ENCODE data around the gene KIF18B.

KIF18B gene

DNA sequence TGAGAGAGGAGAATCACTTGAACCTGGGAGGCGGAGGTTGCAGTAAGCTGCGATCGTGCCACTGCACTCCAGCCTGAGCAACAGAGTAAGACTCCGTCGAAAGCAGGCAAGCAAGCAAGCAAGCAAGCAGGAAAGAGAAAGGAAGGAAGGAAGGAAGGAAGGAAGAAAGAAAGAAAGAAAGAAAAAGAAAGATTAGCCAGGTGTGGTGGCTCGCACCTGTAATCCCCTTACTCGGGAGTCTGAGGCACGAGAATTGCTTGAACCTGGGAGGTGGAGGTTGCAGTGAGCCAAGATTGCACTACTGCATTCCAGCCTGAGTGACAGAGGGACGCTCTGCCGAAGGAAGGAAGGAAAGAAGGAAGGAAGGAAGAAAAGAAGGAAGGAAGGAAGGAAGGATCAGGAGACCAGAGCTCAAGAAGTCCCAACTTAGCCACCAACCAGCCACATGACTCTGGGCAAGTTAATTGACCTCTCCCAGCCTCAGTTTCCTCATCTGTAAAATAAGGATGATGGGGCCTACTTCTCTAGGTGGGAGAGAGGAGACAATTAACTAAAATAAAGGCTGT lies 38.7 kb downstream of the KIF18B start:
- WGBS, result 96% methylated on average over 10 of the region's 10 CpGs
- Histone ChIP-seq H3K27ac (ENCODE audit: low read depth, low read length) (no peak overlapping the region), H3K9me3 (ENCODE audit: insufficient read depth, low read depth, low read length) (no peaks in the 10 kb centered on the region), H3K4me3 (ENCODE audit: low read length) (no peak overlapping the region), H3K36me3 (ENCODE audit: insufficient read depth, low read length) (no peaks in the 10 kb centered on the region), H3K27me3 (ENCODE audit: insufficient read depth, low read length) (peaks cover 29% of the 10 kb centered on the region), H3K9ac (ENCODE audit: low read depth, low read length) (no peak overlapping the region), H3K4me1 (ENCODE audit: insufficient read depth, low read length) (0 out of 2 replicates have a peak, but pooled peaks cover 6% of the 10 kb centered on the region)

DNA sequence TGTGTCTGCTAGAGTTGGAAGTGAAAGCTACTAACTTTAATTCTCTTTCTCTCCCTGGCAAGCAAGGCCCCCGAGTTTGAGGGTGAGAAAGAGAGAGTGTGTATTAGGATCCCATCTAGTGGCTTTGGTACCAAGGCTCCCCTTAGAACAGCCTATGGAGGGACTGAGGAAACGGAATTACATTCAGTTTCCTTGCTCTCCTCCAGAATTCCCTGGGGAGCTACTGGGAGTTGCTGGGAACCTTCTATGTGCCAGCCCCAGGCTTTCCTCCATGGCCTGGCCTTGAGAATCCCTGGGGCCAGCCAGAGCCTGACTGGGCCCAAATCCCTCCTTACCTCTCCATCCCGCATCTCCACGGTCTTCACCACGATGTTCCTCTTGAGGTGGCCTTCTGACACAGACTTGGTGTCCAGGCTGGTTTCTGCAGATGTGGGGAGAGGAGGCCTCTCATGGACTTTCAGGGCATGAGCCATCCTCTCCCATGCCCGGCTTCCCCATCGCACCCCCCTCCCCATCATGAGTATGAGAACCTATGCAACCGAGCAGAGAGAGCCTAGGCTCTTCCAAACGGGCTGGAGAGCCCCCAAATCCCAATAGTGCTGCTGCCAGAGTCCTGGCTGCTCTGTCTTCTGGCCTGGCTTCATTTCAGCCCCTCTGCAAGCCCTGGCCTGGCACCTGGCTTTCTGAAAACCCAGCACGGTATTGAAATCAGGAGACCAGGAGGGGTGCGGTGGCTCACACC lies 39.7 kb downstream of the KIF18B start:
- H3K4me1 ChIP-seq (ENCODE audit: insufficient read depth, low read length), result 0 out of 2 replicates have a peak, but pooled peaks cover 6% of the 10 kb centered on the region
- H3K36me3 ChIP-seq (ENCODE audit: insufficient read depth, low read length), result no peaks in the 10 kb centered on the region
- 91% methylated on average over 11 of the region's 11 CpGs for WGBS
- no peak overlapping the region for H3K4me3 ChIP-seq (ENCODE audit: low read length)
- no peak overlapping the region for H3K9ac ChIP-seq (ENCODE audit: low read depth, low read length)
- H3K27me3 ChIP-seq (ENCODE audit: insufficient read depth, low read length), result peaks cover 20% of the 10 kb centered on the region
- no peak overlapping the region for H3K27ac ChIP-seq (ENCODE audit: low read depth, low read length)
- H3K9me3 ChIP-seq (ENCODE audit: insufficient read depth, low read depth, low read length), result no peaks in the 10 kb centered on the region

DNA sequence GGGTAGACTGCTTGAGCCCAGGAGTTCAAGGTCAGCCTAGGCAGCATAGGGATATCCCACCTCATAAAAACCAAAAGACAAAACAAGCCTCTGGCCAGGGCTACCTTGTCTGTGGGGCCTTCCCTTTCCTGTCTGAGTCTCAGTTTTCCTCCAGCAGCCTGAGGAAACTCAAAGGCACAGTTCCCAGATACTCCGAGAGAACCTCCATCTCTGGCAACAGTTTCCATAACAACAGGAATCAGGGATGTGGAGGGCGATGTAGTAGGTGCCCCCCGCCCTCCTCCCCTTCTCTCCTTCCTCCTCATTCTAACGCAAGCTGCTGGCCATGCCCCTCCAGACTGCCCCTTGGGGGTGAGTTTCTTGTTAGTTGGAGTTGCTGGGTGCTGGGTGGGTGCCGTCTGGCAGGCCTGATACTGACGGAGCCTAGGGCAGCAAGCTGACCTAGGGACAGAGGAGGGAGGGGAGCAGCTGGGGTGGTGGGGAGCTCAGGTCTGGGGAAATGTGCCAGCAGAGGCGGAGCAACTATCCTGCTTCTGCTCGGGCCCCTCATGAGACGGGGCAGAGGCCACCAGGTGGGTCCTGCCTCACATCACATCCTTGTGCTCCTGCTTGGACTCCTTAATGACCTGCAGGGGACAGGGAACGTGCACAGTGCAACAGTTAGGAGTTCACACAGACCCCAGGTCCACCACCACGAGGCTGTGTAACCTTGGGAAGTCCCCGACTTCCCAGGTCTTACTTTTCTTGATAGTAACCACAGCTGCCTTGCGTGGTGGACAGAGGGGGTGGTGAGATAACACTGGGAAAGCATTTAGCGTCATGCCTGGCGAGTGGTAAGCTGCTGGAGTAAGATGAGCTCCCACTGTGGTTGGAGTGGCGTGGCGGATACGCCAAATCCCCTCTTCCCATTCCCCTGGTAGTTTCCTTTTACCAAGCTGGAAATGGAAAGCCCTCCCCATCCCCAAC lies 40.5 kb downstream of the KIF18B start:
- H3K4me3 ChIP-seq (ENCODE audit: low read length), result no peak overlapping the region
- H3K27ac ChIP-seq (ENCODE audit: low read depth, low read length), result no peak overlapping the region

DNA sequence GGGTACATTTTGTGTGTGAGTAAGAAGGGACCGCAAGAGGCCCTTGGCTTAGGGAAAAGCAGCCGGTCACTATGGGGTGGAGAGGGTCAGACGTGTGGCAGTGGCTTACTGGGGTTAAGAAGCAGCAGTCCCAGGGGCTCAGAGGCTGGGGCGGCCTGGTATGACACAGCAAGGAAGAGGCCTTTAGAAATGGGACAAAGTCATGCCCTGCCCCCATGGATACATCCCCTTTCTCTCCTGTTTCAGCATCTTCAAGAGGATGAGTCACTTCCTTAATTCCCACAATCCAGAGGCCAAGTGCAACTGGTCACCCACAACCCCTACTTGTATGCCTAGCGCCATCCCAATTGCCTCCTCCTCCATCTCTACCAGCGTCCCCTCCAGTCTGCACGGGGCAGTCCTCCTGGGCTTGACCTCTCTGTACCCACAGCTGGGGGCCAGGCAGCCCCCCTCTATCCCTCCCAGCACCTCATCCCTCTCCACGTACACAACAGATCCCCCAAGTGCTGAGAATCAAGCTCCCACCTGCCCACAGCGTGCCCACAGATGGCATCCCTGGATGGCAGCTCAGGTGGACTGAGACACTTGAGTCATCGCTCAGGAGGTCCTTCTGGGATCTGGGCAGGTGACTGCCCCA lies 41.4 kb downstream of the KIF18B start:
- no peaks in the 10 kb centered on the region for H3K36me3 ChIP-seq (ENCODE audit: insufficient read depth, low read length)
- no peaks in the 10 kb centered on the region for H3K9me3 ChIP-seq (ENCODE audit: insufficient read depth, low read depth, low read length)
- H3K27ac ChIP-seq (ENCODE audit: low read depth, low read length), result no peak overlapping the region
- no peak overlapping the region for H3K4me3 ChIP-seq (ENCODE audit: low read length)
- H3K9ac ChIP-seq (ENCODE audit: low read depth, low read length), result peak overlapping the region; percentile 24; the same call in 1 of the 2 replicates
- 69% methylated on average over 10 of the region's 10 CpGs for WGBS
- H3K27me3 ChIP-seq (ENCODE audit: insufficient read depth, low read length), result 0 out of 2 replicates have a peak, but pooled peaks cover 3% of the 10 kb centered on the region
- H3K4me1 ChIP-seq (ENCODE audit: insufficient read depth, low read length), result 0 out of 2 replicates have a peak, but pooled peaks cover 3% of the 10 kb centered on the region

More for the DNA sequence above, 40.5 kb downstream of the KIF18B start:
- Histone ChIP-seq H3K9me3 (ENCODE audit: insufficient read depth, low read depth, low read length) (no peaks in the 10 kb centered on the region), H3K27me3 (ENCODE audit: insufficient read depth, low read length) (peaks cover 12% of the 10 kb centered on the region), H3K36me3 (ENCODE audit: insufficient read depth, low read length) (no peaks in the 10 kb centered on the region), H3K4me1 (ENCODE audit: insufficient read depth, low read length) (0 out of 2 replicates have a peak, but pooled peaks cover 6% of the 10 kb centered on the region), H3K9ac (ENCODE audit: low read depth, low read length) (no peak overlapping the region)
- 88% methylated on average over 17 of the region's 18 CpGs for WGBS

DNA sequence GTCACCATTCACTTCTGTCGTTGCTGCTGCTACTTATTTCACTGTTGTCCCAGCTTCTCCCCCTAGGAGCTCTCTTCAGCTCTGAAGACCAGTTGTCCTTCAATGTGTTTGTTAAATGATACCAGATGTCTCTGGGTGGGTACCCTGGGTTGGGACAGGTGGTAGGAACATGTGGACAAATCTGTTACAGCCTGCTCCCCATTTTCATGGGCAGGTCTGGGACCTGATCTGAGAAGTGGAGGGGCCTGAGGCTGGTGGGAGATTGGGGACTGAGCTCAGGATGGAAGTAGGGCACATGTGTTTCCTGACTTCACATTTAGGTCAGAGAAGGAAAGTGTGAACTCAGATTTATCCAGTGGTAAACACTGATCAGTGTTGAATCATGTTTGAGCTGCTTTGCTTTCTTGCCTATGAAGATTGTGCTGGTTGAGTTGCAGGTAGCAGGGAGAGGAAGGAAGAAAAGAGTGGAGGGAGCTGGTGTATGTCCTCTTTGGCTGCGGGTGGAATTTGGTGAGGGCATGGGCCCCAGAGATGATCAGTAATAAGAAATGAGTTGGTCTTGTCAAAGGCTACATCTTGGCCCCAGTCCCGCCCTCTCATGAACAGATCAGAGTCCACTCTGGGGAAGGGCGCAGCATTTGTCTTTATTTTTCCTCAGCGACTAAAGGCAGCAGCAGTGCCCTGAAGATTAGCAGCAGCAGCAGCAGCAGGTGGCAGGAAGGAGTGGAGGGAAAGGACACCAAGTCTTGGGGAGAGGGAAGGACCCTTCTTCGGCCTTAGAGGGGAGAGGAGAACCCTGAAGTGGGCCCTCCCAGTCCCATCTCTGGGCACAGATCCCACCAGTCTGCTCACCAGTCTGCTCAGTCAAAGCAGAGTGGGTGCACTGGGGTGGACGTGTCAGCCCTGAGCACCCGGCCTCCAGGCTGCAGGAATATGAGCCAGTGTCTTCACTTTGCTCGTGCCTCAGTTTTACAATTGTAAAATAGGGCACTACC lies 42.3 kb downstream of the KIF18B start:
- H3K4me1 ChIP-seq (ENCODE audit: insufficient read depth, low read length), result 0 out of 2 replicates have a peak, but pooled peaks cover 3% of the 10 kb centered on the region
- H3K9ac ChIP-seq (ENCODE audit: low read depth, low read length), result peak overlapping the region; percentile 24; the same call in 1 of the 2 replicates
- no peaks in the 10 kb centered on the region for H3K9me3 ChIP-seq (ENCODE audit: insufficient read depth, low read depth, low read length)

DNA sequence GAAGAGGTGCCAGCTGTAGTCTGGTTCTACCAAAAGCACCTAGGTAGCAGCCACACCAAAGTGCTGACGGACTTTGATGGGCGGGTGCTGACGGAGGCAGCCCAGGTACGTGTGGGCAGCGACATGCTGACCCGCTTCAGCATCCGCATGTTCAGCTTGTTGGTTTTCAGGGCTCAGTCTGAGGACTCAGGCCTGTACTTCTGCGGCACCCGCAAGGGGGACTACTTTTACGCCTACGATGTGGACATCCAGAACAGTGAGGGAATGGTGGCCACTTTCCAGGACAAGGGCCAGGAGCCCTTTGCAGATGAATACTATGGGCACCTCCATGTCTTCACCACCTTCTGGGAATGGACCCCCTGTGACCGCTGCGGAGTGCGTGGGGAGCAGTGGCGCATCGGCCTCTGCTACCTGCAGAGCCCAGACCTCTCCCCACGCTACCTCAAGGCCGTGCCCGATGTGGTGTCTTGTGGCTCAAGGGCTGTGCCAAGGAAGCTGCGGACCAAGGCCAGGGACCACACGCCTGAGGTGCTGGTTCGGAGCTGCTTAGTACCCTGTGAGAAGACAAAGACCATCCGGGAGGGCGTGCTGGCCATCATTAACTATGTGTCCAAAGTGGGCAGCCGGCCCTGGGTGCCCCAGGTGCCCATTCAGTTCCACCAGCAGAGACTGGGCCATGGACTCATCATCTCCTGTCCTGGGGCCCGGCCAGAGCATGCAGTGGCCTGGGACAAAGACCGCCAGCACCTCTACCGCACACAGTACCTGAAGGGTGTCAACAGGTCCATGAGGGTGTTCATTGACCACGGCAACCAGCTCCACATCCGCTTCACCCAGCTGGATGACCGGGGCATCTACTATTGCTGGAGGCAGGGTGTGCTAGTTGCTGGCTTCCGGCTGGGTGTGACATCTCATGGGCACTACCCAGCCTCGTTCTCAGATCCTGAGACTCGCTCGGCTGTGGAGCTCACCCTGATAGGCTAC lies 43.3 kb downstream of the KIF18B start:
- Histone ChIP-seq H3K27me3 (ENCODE audit: insufficient read depth, low read length) (no peaks in the 10 kb centered on the region), H3K9ac (ENCODE audit: low read depth, low read length) (no peak overlapping the region), H3K27ac (ENCODE audit: low read depth, low read length) (no peak overlapping the region), H3K4me3 (ENCODE audit: low read length) (no peak overlapping the region), H3K36me3 (ENCODE audit: insufficient read depth, low read length) (no peaks in the 10 kb centered on the region), H3K9me3 (ENCODE audit: insufficient read depth, low read depth, low read length) (no peaks in the 10 kb centered on the region), H3K4me1 (ENCODE audit: insufficient read depth, low read length) (0 out of 2 replicates have a peak, but pooled peaks cover 3% of the 10 kb centered on the region)
- WGBS, result 96% methylated on average over 35 of the region's 35 CpGs

More for the DNA sequence above, 42.3 kb downstream of the KIF18B start:
- Histone ChIP-seq H3K27me3 (ENCODE audit: insufficient read depth, low read length) (no peaks in the 10 kb centered on the region), H3K27ac (ENCODE audit: low read depth, low read length) (no peak overlapping the region), H3K36me3 (ENCODE audit: insufficient read depth, low read length) (no peaks in the 10 kb centered on the region), H3K4me3 (ENCODE audit: low read length) (no peak overlapping the region)
- WGBS, result 88% methylated on average over 9 of the region's 9 CpGs

DNA sequence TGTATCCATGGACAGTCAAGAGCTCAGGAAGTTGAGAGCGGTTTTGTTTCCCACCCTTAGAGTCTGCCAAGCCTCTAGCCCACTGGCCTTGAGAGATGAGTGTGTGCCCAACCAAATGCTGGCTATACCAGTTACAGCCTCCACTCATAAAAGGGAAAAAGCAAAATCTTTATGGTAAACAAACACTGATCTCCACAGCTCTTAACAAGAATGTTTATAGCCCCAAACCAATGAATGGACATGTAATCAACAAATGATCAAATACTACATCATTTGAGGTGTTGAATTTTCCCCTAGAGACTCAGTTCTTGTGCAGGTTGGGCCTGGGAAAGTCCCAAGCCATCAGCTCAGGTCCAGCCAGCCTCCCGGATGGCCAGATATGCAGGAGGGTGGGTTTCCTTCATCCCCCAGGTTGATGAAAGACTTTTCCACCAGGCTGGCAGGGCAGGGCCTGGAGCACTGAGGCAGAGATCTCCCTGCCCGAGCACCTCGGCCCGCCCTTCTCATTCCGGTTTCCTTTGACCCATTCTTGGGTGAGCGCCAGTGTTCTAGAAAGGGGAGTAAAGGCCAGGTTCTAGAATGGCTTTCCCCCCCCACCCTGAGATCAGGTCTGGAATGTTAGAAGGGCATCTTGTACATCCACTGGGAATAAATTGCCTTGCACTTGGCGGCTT lies 44.4 kb downstream of the KIF18B start:
- Histone ChIP-seq H3K9me3 (ENCODE audit: insufficient read depth, low read depth, low read length) (no peaks in the 10 kb centered on the region), H3K27me3 (ENCODE audit: insufficient read depth, low read length) (no peaks in the 10 kb centered on the region), H3K27ac (ENCODE audit: low read depth, low read length) (no peak overlapping the region), H3K36me3 (ENCODE audit: insufficient read depth, low read length) (no peaks in the 10 kb centered on the region), H3K4me1 (ENCODE audit: insufficient read depth, low read length) (0 out of 2 replicates have a peak, but pooled peaks cover 3% of the 10 kb centered on the region), H3K4me3 (ENCODE audit: low read length) (no peak overlapping the region), H3K9ac (ENCODE audit: low read depth, low read length) (no peak overlapping the region)
- 92% methylated on average over 8 of the region's 8 CpGs for WGBS

DNA sequence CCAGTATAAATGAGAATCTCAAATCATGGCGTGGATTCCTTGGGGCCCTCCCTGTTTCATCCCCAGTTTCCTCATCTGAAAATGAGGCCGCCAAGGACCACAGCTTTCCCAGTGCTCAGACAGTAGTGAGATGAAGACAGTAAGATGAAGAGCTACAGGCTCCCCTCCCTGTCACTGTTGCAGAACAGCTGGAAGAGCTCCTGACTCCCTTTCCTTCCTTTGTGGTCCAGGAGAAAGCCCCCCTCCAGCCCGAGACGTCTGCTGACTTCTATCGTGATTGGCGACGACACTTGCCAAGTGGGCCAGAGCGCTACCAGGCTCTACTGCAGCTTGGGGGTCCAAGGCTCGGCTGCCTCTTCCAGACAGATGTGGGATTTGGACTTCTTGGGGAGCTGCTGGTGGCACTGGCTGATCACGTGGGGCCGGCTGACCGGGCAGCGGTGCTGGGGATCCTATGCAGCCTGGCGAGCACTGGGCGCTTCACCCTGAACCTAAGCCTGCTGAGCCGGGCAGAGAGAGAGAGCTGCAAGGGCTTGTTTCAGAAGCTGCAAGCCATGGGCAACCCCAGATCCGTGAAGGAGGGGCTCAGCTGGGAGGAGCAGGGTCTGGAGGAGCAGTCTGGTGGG lies 45.3 kb downstream of the KIF18B start:
- H3K4me1 ChIP-seq (ENCODE audit: insufficient read depth, low read length), result 0 out of 2 replicates have a peak, but pooled peaks cover 3% of the 10 kb centered on the region
- no peak overlapping the region for H3K9ac ChIP-seq (ENCODE audit: low read depth, low read length)
- no peak overlapping the region for H3K4me3 ChIP-seq (ENCODE audit: low read length)
- 91% methylated on average over 17 of the region's 17 CpGs for WGBS
- no peak overlapping the region for H3K27ac ChIP-seq (ENCODE audit: low read depth, low read length)
- H3K36me3 ChIP-seq (ENCODE audit: insufficient read depth, low read length), result no peaks in the 10 kb centered on the region
- no peaks in the 10 kb centered on the region for H3K27me3 ChIP-seq (ENCODE audit: insufficient read depth, low read length)
- no peaks in the 10 kb centered on the region for H3K9me3 ChIP-seq (ENCODE audit: insufficient read depth, low read depth, low read length)
